ENCODE results near the gene IRS1.
"Not testable (repeated sequence)": the region's sequence is repeated elsewhere in the genome, so short reads cannot be mapped to it uniquely, and the experiment has no call there.

The IRS1 gene, protein sequence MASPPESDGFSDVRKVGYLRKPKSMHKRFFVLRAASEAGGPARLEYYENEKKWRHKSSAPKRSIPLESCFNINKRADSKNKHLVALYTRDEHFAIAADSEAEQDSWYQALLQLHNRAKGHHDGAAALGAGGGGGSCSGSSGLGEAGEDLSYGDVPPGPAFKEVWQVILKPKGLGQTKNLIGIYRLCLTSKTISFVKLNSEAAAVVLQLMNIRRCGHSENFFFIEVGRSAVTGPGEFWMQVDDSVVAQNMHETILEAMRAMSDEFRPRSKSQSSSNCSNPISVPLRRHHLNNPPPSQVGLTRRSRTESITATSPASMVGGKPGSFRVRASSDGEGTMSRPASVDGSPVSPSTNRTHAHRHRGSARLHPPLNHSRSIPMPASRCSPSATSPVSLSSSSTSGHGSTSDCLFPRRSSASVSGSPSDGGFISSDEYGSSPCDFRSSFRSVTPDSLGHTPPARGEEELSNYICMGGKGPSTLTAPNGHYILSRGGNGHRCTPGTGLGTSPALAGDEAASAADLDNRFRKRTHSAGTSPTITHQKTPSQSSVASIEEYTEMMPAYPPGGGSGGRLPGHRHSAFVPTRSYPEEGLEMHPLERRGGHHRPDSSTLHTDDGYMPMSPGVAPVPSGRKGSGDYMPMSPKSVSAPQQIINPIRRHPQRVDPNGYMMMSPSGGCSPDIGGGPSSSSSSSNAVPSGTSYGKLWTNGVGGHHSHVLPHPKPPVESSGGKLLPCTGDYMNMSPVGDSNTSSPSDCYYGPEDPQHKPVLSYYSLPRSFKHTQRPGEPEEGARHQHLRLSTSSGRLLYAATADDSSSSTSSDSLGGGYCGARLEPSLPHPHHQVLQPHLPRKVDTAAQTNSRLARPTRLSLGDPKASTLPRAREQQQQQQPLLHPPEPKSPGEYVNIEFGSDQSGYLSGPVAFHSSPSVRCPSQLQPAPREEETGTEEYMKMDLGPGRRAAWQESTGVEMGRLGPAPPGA (N-terminal part only)

DNA sequence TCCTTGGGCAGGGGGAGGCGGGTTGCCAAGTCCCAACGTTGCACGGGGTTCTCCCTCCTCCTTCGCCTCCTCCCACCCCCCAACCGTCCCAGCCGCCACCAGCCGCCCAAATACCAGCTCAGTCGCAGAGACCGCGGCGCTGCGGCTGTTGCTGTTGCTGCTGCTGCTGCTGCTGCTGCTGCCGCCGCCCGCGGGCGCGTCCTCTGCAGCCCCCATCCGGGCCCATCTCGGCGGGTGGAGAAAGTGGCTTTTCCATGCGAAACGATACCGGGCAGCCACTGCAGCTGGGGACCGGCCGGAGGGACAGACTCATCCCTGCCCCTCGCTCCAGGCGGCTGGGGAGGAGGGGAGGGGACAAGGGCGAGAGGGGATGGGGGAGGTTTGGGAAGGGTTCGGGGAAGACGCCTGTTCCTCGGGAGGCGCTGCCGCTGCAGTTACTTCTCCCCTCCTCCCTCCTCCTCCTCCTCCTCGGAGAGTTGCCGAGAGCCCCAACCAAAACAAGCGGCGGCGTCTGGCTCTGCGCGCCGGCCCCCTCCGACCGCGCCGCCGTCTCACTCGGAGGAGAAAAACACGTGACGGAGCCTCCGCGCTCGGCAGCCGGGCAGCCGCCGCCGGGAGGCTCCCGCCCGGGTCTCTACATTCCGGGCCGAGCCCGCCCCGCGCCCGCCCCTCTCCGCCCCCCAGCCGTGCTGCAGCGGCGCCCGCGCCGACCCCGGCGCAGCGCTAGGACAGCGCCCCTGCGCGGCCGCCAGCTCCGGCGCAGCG lies at the start of gene IRS1:
IRS1 (minus strand) TSS at position 610 of the 765 bp plus-strand sequence. CDS start 1,082 bp downstream, outside the sequence.
- CTCF ChIA-PET, result interaction anchor here (0.8 to 6.4 kb wide), 8 partner anchors 9 to 909 kb away, joined by 3 to 59 read pairs (median 6); no protein-coding TSS in a partner anchor
- DNase-seq (ENCODE audit: extremely low spot score), result peak; percentile 67
- POLR2A ChIA-PET, result no interaction called here
- TF ChIP-seq, protein P1, sequence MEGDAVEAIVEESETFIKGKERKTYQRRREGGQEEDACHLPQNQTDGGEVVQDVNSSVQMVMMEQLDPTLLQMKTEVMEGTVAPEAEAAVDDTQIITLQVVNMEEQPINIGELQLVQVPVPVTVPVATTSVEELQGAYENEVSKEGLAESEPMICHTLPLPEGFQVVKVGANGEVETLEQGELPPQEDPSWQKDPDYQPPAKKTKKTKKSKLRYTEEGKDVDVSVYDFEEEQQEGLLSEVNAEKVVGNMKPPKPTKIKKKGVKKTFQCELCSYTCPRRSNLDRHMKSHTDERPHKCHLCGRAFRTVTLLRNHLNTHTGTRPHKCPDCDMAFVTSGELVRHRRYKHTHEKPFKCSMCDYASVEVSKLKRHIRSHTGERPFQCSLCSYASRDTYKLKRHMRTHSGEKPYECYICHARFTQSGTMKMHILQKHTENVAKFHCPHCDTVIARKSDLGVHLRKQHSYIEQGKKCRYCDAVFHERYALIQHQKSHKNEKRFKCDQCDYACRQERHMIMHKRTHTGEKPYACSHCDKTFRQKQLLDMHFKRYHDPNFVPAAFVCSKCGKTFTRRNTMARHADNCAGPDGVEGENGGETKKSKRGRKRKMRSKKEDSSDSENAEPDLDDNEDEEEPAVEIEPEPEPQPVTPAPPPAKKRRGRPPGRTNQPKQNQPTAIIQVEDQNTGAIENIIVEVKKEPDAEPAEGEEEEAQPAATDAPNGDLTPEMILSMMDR (IDR thresholded peaks at IDR 0.05; ENCODE audit: control extremely low read depth, extremely low read depth, low read depth, missing control alignments), result peak; percentile 59

- no peak for DNase-seq (ENCODE audit: extremely low spot score)
- ChIA-PET POLR2A (no interaction called here), CTCF (interaction anchor here (1.4 to 1.7 kb wide), 2 partner anchors 12 to 22 kb away, joined by 5 to 9 read pairs; no protein-coding TSS in a partner anchor)
- TF ChIP-seq, protein P1 (IDR thresholded peaks at IDR 0.05; ENCODE audit: control extremely low read depth, extremely low read depth, low read depth, missing control alignments), result no peak
Observed at GRCh38 chr2:226849349-226849748, 49.7 kb upstream of the IRS1 start.

DNA sequence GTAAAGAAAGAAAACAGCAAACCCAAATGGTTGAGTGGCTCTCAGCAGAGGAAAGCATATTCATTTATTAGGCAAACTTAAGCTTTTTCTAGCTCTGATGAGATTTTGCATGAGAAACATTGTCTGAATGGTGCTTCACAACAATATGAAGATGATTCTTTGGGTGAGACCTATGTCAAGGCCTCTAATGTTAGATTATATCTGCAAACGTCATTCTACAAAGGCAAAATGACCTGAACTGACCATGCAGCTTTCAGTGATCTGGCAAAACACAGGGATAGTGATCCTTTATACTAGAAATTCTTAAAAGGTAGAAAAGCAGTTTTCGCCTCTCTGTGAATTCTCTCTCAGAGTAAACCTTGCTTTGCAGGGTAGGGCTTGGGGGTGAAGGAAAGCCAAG lies 47.9 kb upstream of the IRS1 start:
- POLR2A ChIA-PET, result no interaction called here
- TF ChIP-seq, protein P1 (IDR thresholded peaks at IDR 0.05; ENCODE audit: control extremely low read depth, extremely low read depth, low read depth, missing control alignments), result no peak
- CTCF ChIA-PET, result interaction anchor here (1.1 to 2.8 kb wide), 5 partner anchors 9 to 135 kb away, joined by 3 to 8 read pairs (median 5); no protein-coding TSS in a partner anchor
- DNase-seq (ENCODE audit: extremely low spot score), result no peak

GRCh38 chr2:226847090-226847489 lies 47.5 kb upstream of the IRS1 start:
- CTCF ChIA-PET, result interaction anchor here (1.4 to 2.8 kb wide), 4 partner anchors 8 to 18 kb away, joined by 5 to 8 read pairs (median 6); no protein-coding TSS in a partner anchor
- POLR2A ChIA-PET, result no interaction called here
- no peak for DNase-seq (ENCODE audit: extremely low spot score)
- TF ChIP-seq, protein P1 (IDR thresholded peaks at IDR 0.05; ENCODE audit: control extremely low read depth, extremely low read depth, low read depth, missing control alignments), result no peak

- POLR2A ChIA-PET, result no interaction called here
- DNase-seq (ENCODE audit: extremely low spot score), result no peak
- TF ChIP-seq, protein P1 (IDR thresholded peaks at IDR 0.05; ENCODE audit: control extremely low read depth, extremely low read depth, low read depth, missing control alignments), result no peak
- CTCF ChIA-PET, result interaction anchor here (1.1 to 2.8 kb wide), 3 partner anchors 11 to 17 kb away, joined by 3 to 8 read pairs (median 4); no protein-coding TSS in a partner anchor
Observed at GRCh38 chr2:226845386-226846116, 45.9 kb upstream of the IRS1 start.

DNA sequence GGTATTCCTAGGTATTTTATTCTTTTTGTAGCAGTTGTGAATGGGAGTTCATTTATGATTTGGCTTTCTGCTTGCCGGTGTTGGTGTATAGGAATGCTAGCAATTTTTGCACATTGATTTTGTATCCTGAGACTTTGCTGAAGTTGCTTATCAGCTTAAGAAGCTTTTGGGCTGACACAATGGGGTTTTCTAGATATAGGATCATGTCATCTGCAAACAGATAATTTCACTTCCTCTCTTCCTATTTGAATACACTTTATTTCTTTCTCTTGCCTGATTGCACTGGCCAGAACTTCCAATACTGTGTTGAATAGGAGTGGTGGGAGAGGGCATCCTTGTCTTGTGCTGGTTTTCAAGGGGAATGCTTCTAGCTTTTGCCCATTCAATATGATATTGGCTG lies 43.4 kb upstream of the IRS1 start:
- POLR2A ChIA-PET; DNase-seq (ENCODE audit: extremely low spot score): not testable (repeated sequence)
- CTCF ChIA-PET, result interaction anchor here (1.3 to 1.6 kb wide), 2 partner anchors 9 to 18 kb away, joined by 3 to 6 read pairs; no protein-coding TSS in a partner anchor

All from GM10248 (cell line).